ENCODE results near the gene ITGA2. TPM values are rescaled to one million over a fixed set of nuclear protein-coding genes. Genes with fewer than 3 reads are reported as not detected.

Gene ITGA2
- total and polyA plus RNA-seq, 4 donors = 0.50 to 8.0 (median 3.6) TPM

DNA sequence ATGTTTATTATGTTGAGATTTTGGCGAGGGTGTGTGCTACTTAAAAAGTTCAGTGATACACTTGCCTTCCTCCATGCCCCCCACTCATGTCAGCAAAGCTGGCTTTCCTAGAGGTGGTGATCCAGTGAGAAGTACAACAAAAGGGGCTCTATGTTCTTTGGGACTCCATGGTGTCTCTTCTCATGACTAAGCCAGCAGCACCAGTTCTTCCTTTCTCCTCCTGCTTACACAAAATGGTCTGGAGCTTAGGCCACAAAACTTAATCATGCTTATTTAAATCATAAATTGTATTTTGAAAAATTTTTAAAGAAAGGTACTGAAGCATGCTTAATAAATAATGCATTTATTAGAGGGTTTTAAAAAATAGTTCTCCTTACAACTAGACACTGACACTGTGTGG, 98.0 kb downstream of the ITGA2 start:
- no peak overlapping the region for H3K4me3 ChIP-seq (ENCODE audit: low read length in 2 of 2)
- H3K36me3 ChIP-seq (ENCODE audit: control insufficient read depth in 1 of 2, insufficient read depth in 2 of 2, low read length in 1 of 2) = no peaks in the 10 kb centered on the region
- H3K4me1 ChIP-seq (ENCODE audit: control insufficient read depth in 1 of 2, insufficient read depth in 2 of 2, low read length in 2 of 2) = peaks cover 0 to 1% of the 10 kb centered on the region in 2 donors
- H3K27me3 ChIP-seq (ENCODE audit: control insufficient read depth in 1 of 2, insufficient read depth in 2 of 2, low read length in 1 of 2) = no peaks in the 10 kb centered on the region
- intact Hi-C loops (cut with DNase I) = no loop called here
- no peak for ATAC-seq (ENCODE audit: low FRiP score)
- no peak for DNase-seq
- no peak overlapping the region for H3K27ac ChIP-seq (ENCODE audit: low read depth in 1 of 2, low read length in 2 of 2)
- WGBS, 2 donors = 83 to 96% methylated on average over 1 of the region's 1 CpG
- no peaks in the 10 kb centered on the region for H3K9me3 ChIP-seq (ENCODE audit: control insufficient read depth, low read length)

DNA sequence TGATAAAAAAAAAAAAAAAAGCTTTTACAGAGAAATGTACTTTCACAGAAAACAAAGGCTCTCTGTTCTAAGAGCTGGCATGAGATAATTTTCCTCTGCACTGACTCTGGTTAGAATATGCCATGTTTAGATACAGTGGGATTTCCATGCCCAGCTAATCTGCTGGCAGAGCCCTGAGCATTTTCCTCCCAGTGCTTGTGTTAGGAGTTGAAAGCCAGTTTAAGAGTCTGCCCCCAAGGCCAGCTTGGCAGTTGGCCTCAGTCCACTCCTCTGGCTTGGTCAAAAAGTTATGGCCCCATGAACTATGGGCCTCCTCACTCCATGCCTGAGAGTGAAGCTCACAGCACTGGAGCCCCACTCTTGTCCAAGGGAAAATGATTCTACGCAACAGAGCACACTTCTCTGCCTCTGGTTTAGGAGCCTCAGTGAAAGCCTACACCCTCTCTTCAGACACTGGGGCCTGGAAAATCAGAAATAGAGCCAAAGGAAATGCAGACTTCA, 98.5 kb downstream of the ITGA2 start:
- H3K4me1 ChIP-seq (ENCODE audit: control insufficient read depth in 1 of 2, insufficient read depth in 2 of 2, low read length in 2 of 2) = peaks cover 0 to 3% of the 10 kb centered on the region in 2 donors
- WGBS, 2 donors = 94% methylated on average over 1 of the region's 1 CpG
- no peak overlapping the region for H3K27ac ChIP-seq (ENCODE audit: low read depth in 1 of 2, low read length in 2 of 2)
- H3K27me3 ChIP-seq (ENCODE audit: control insufficient read depth in 1 of 2, insufficient read depth in 2 of 2, low read length in 1 of 2) = no peaks in the 10 kb centered on the region
- no peaks in the 10 kb centered on the region for H3K36me3 ChIP-seq (ENCODE audit: control insufficient read depth in 1 of 2, insufficient read depth in 2 of 2, low read length in 1 of 2)
- ATAC-seq (ENCODE audit: low FRiP score) = no peak
- H3K9me3 ChIP-seq (ENCODE audit: control insufficient read depth, low read length) = no peaks in the 10 kb centered on the region
- DNase-seq = no peak
- intact Hi-C loops (cut with DNase I) = no loop called here
- H3K4me3 ChIP-seq (ENCODE audit: low read length in 2 of 2) = no peak overlapping the region

DNA sequence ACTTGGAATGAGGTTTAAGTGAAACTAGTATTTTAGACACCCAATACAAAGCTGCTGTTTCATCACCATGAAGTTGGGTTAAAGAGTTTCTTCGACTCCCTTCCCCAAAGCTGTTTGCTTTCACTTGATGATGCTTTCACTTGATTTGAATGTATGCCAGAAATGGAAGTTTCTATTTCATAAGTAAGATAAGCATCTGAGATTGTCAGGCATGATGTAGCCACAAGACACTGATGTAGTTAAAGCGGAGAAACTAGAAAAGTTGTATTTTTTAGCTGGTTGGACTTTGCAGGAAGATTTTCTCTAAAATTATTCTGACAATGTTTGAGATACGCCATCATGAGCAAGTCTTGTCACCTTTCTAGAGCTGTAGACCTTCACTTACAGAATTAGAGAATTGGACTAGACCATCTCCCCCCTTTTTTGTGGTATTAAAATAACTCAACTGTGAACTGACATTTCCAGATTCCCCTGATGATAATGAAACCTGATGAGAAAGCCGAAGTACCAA, 100.4 kb downstream of the ITGA2 start:
- Histone ChIP-seq H3K4me1 (ENCODE audit: control insufficient read depth in 1 of 2, insufficient read depth in 2 of 2, low read length in 2 of 2) (peaks cover 0 to 3% of the 10 kb centered on the region in 2 donors), H3K4me3 (ENCODE audit: low read length in 2 of 2) (no peak overlapping the region), H3K27ac (ENCODE audit: low read depth in 1 of 2, low read length in 2 of 2) (no peak overlapping the region), H3K36me3 (ENCODE audit: control insufficient read depth in 1 of 2, insufficient read depth in 2 of 2, low read length in 1 of 2) (no peaks in the 10 kb centered on the region), H3K27me3 (ENCODE audit: control insufficient read depth in 1 of 2, insufficient read depth in 2 of 2, low read length in 1 of 2) (no peaks in the 10 kb centered on the region), H3K9me3 (ENCODE audit: control insufficient read depth, low read length) (no peaks in the 10 kb centered on the region)
- no peak for DNase-seq
- intact Hi-C loops (cut with DNase I) = no loop called here
- 89 to 93% methylated on average over 4 of the region's 4 CpGs for WGBS, 2 donors
- ATAC-seq (ENCODE audit: low FRiP score) = no peak

DNA sequence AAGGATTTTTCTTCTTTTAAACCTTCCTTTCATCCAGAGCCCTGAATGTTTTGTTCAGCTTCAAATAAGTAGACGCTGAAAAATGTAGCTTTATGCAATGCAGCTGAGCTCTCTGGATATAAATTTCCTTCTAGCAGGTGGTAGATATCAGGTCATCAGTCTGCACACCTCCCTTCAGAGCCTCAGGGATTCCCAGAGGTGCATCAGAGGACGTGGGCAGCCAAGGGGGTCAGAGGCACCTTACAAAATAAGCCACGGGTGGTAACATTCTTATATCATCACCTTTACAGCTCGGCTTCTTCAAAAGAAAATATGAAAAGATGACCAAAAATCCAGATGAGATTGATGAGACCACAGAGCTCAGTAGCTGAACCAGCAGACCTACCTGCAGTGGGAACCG, 101.1 kb downstream of the ITGA2 start:
- ATAC-seq (ENCODE audit: low FRiP score) (no peak), DNase-seq (no peak)
- Histone ChIP-seq H3K36me3 (ENCODE audit: control insufficient read depth in 1 of 2, insufficient read depth in 2 of 2, low read length in 1 of 2) (no peaks in the 10 kb centered on the region), H3K27ac (ENCODE audit: low read depth in 1 of 2, low read length in 2 of 2) (no peak overlapping the region), H3K4me3 (ENCODE audit: low read length in 2 of 2) (no peak overlapping the region), H3K27me3 (ENCODE audit: control insufficient read depth in 1 of 2, insufficient read depth in 2 of 2, low read length in 1 of 2) (no peaks in the 10 kb centered on the region), H3K9me3 (ENCODE audit: control insufficient read depth, low read length) (no peaks in the 10 kb centered on the region), H3K4me1 (ENCODE audit: control insufficient read depth in 1 of 2, insufficient read depth in 2 of 2, low read length in 2 of 2) (peaks cover 0 to 3% of the 10 kb centered on the region in 2 donors)
- intact Hi-C loops (cut with DNase I) = loop anchor here (5.0 to 10.0 kb wide), 2 partner anchors 303 to 305 kb away; partner anchors contain the start of genes ITGA1 (in 2 of the 2) and PELO (in 2 of the 2)
- WGBS, 2 donors = 83 to 86% methylated on average over 5 of the region's 5 CpGs

DNA sequence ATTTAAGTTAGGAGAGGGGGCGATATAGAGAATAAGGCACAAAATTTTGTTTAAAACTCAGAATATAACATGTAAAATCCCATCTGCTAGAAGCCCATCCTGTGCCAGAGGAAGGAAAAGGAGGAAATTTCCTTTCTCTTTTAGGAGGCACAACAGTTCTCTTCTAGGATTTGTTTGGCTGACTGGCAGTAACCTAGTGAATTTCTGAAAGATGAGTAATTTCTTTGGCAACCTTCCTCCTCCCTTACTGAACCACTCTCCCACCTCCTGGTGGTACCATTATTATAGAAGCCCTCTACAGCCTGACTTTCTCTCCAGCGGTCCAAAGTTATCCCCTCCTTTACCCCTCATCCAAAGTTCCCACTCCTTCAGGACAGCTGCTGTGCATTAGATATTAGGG, 102.1 kb downstream of the ITGA2 start:
- no peak overlapping the region for H3K4me3 ChIP-seq (ENCODE audit: low read length in 2 of 2)
- H3K27me3 ChIP-seq (ENCODE audit: control insufficient read depth in 1 of 2, insufficient read depth in 2 of 2, low read length in 1 of 2) = no peaks in the 10 kb centered on the region
- 53 to 56% methylated on average over 2 of the region's 2 CpGs for WGBS, 2 donors
- ATAC-seq (ENCODE audit: low FRiP score) = no peak
- no peaks in the 10 kb centered on the region for H3K36me3 ChIP-seq (ENCODE audit: control insufficient read depth in 1 of 2, insufficient read depth in 2 of 2, low read length in 1 of 2)
- no peak overlapping the region for H3K27ac ChIP-seq (ENCODE audit: low read depth in 1 of 2, low read length in 2 of 2)
- H3K9me3 ChIP-seq (ENCODE audit: control insufficient read depth, low read length) = no peaks in the 10 kb centered on the region
- DNase-seq = no peak
- intact Hi-C loops (cut with DNase I) = loop anchor here (5.0 to 10.0 kb wide), 2 partner anchors 304 to 306 kb away; partner anchors contain the start of genes ITGA1 (in 2 of the 2) and PELO (in 2 of the 2)
- peaks cover 0 to 3% of the 10 kb centered on the region in 2 donors for H3K4me1 ChIP-seq (ENCODE audit: control insufficient read depth in 1 of 2, insufficient read depth in 2 of 2, low read length in 2 of 2)

- H3K4me3 ChIP-seq (ENCODE audit: low read length in 2 of 2) = no peak overlapping the region
- H3K36me3 ChIP-seq (ENCODE audit: control insufficient read depth in 1 of 2, insufficient read depth in 2 of 2, low read length in 1 of 2) = peaks cover 0 to 2% of the 10 kb centered on the region in 2 donors
- intact Hi-C loops (cut with DNase I) = loop anchor here (5.0 to 10.0 kb wide), 2 partner anchors 305 to 307 kb away; partner anchors contain the start of genes ITGA1 (in 2 of the 2) and PELO (in 2 of the 2)
- no peak for DNase-seq
- H3K4me1 ChIP-seq (ENCODE audit: control insufficient read depth in 1 of 2, insufficient read depth in 2 of 2, low read length in 2 of 2) = peaks cover 0 to 3% of the 10 kb centered on the region in 2 donors
- no peaks in the 10 kb centered on the region for H3K27me3 ChIP-seq (ENCODE audit: control insufficient read depth in 1 of 2, insufficient read depth in 2 of 2, low read length in 1 of 2)
- 37 to 45% methylated on average over 2 of the region's 2 CpGs for WGBS, 2 donors
- H3K27ac ChIP-seq (ENCODE audit: low read depth in 1 of 2, low read length in 2 of 2) = peak overlapping the region in 1 of 2 donors; percentile 5
- ATAC-seq (ENCODE audit: low FRiP score) = no peak
- H3K9me3 ChIP-seq (ENCODE audit: control insufficient read depth, low read length) = no peaks in the 10 kb centered on the region
These were observed 103.1 kb downstream of the ITGA2 start for GRCh38 chr5:53092242-53092641.

DNA sequence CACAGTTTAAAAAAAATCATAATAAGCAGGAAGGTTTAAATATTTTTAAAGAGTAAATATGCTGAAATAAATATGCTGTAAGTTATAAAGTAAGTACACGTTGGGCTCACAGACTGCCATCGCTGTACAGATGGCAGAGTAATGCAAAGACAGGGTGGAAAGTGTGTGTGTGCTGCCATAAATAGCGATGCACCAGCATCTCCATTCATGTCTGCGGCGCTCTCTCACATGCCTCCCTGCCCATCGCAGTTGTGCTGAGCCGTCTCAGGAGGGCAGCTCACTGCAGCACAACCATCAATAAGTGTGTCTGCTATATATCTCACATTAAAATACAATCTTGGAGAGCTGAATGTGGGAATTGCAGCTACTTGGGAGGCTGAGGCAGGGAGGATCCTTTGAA, 106.1 kb downstream of the ITGA2 start:
- intact Hi-C loops (cut with DNase I) = loop anchor here in 1 of 2 donors (2.0 to 10.0 kb wide), 2 partner anchors 146 to 310 kb away; partner anchors contain the start of genes ITGA1 and PELO
- no peak overlapping the region for H3K27ac ChIP-seq (ENCODE audit: low read depth in 1 of 2, low read length in 2 of 2)
- no peak overlapping the region for H3K4me3 ChIP-seq (ENCODE audit: low read length in 2 of 2)
- H3K4me1 ChIP-seq (ENCODE audit: control insufficient read depth in 1 of 2, insufficient read depth in 2 of 2, low read length in 2 of 2) = peaks cover 0 to 3% of the 10 kb centered on the region in 2 donors
- DNase-seq (no peak), ATAC-seq (ENCODE audit: low FRiP score) (no peak)
- no peaks in the 10 kb centered on the region for H3K27me3 ChIP-seq (ENCODE audit: control insufficient read depth in 1 of 2, insufficient read depth in 2 of 2, low read length in 1 of 2)
- peaks cover 0 to 3% of the 10 kb centered on the region in 2 donors for H3K36me3 ChIP-seq (ENCODE audit: control insufficient read depth in 1 of 2, insufficient read depth in 2 of 2, low read length in 1 of 2)
- H3K9me3 ChIP-seq (ENCODE audit: control insufficient read depth, low read length) = no peaks in the 10 kb centered on the region
- WGBS, 2 donors = 79 to 84% methylated on average over 7 of the region's 7 CpGs

DNA sequence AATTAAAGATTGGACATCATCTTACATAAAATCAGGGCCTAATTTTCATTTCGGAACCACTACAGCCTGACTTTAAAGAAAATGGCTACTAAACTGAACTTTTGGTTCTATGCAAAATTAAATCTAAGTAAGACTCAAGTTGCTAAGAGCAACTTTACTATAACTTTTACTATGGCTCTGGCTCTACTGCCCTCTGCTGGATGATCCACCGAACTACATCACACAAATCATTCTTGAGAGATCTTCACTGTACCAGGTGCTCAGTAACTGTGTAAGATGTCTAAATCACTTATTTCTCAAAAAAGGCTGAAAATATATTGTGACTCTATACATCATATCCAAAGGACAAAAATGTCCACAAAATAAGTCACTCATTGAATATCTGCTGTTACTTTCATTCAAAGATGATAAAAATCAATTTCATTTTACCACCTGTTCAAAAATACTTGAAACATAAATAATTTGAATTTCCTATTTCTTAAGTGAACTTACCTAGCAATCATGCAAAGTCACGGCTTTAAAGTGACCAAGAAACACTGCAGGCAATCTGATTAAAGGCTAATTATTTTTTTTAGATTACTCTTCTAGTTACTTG, 106.9 kb downstream of the ITGA2 start:
- DNase-seq = peak in 1 of 2 donors; percentile 56
- WGBS, 2 donors = 10 to 16% methylated on average over 3 of the region's 3 CpGs
- Histone ChIP-seq H3K4me1 (ENCODE audit: control insufficient read depth in 1 of 2, insufficient read depth in 2 of 2, low read length in 2 of 2) (peaks cover 0 to 3% of the 10 kb centered on the region in 2 donors), H3K27ac (ENCODE audit: low read depth in 1 of 2, low read length in 2 of 2) (no peak overlapping the region), H3K4me3 (ENCODE audit: low read length in 2 of 2) (no peak overlapping the region), H3K36me3 (ENCODE audit: control insufficient read depth in 1 of 2, insufficient read depth in 2 of 2, low read length in 1 of 2) (peaks cover 0 to 3% of the 10 kb centered on the region in 2 donors), H3K9me3 (ENCODE audit: control insufficient read depth, low read length) (no peaks in the 10 kb centered on the region), H3K27me3 (ENCODE audit: control insufficient read depth in 1 of 2, insufficient read depth in 2 of 2, low read length in 1 of 2) (no peaks in the 10 kb centered on the region)
- intact Hi-C loops (cut with DNase I) = loop anchor here (2.0 to 10.0 kb wide), 2 partner anchors 147 to 311 kb away; partner anchors contain the start of genes ITGA1 (in 1 of the 2) and PELO (in 1 of the 2)
- peak; percentile 85 for ATAC-seq (ENCODE audit: low FRiP score)

All from aorta (tissue), 5 donors.